ENCODE results near the gene SETBP1. TPM values are rescaled to one million over a fixed set of nuclear protein-coding genes. Genes with fewer than 3 reads are reported as not detected.

The SETBP1 gene
- total RNA-seq, 1 donor from 2014 or later, result 83.3 TPM

GRCh38 chr18:44841221-44841620, 160.5 kb downstream of the SETBP1 start:
- peaks cover 2% of the 10 kb centered on the region for H3K9me3 Mint-ChIP-seq (ENCODE audit: unreplicated experiment)
- H3K27ac Mint-ChIP-seq (ENCODE audit: unreplicated experiment), result no peak overlapping the region
- peaks cover 3% of the 10 kb centered on the region for H3K36me3 Mint-ChIP-seq (ENCODE audit: unreplicated experiment)
- TF ChIP-seq CTCF (IDR thresholded peaks at IDR 0.05; ENCODE audit: partially characterized antibody, unreplicated experiment), result no peak
- H3K27me3 Mint-ChIP-seq (ENCODE audit: unreplicated experiment), result peaks cover 6% of the 10 kb centered on the region
- H3K4me3 Mint-ChIP-seq (ENCODE audit: unreplicated experiment), result no peak overlapping the region
- no peak for DNase-seq
- H3K4me1 Mint-ChIP-seq (ENCODE audit: low read depth, unreplicated experiment), result peaks cover 42% of the 10 kb centered on the region

GRCh38 chr18:44841752-44842587, 161.3 kb downstream of the SETBP1 start:
- no peak overlapping the region for H3K4me3 Mint-ChIP-seq (ENCODE audit: unreplicated experiment)
- no peak overlapping the region for H3K27ac Mint-ChIP-seq (ENCODE audit: unreplicated experiment)
- no peak for TF ChIP-seq CTCF (IDR thresholded peaks at IDR 0.05; ENCODE audit: partially characterized antibody, unreplicated experiment)
- peaks cover 7% of the 10 kb centered on the region for H3K27me3 Mint-ChIP-seq (ENCODE audit: unreplicated experiment)
- peaks cover 5% of the 10 kb centered on the region for H3K9me3 Mint-ChIP-seq (ENCODE audit: unreplicated experiment)
- no peak for DNase-seq
- H3K4me1 Mint-ChIP-seq (ENCODE audit: low read depth, unreplicated experiment), result peaks cover 40% of the 10 kb centered on the region
- peaks cover 3% of the 10 kb centered on the region for H3K36me3 Mint-ChIP-seq (ENCODE audit: unreplicated experiment)

GRCh38 chr18:44842588-44843412, 162.1 kb downstream of the SETBP1 start:
- TF ChIP-seq CTCF (IDR thresholded peaks at IDR 0.05; ENCODE audit: partially characterized antibody, unreplicated experiment), result no peak
- H3K27ac Mint-ChIP-seq (ENCODE audit: unreplicated experiment), result no peak overlapping the region

GRCh38 chr18:44844486-44844885, 163.8 kb downstream of the SETBP1 start:
- peaks cover 3% of the 10 kb centered on the region for H3K36me3 Mint-ChIP-seq (ENCODE audit: unreplicated experiment)
- DNase-seq, result no peak
- peaks cover 7% of the 10 kb centered on the region for H3K27me3 Mint-ChIP-seq (ENCODE audit: unreplicated experiment)
- peaks cover 5% of the 10 kb centered on the region for H3K9me3 Mint-ChIP-seq (ENCODE audit: unreplicated experiment)
- H3K4me3 Mint-ChIP-seq (ENCODE audit: unreplicated experiment), result peak overlapping the region; percentile 1
- no peak overlapping the region for H3K27ac Mint-ChIP-seq (ENCODE audit: unreplicated experiment)
- peaks cover 36% of the 10 kb centered on the region for H3K4me1 Mint-ChIP-seq (ENCODE audit: low read depth, unreplicated experiment)
- TF ChIP-seq CTCF (IDR thresholded peaks at IDR 0.05; ENCODE audit: partially characterized antibody, unreplicated experiment), result no peak

More at GRCh38 chr18:44842588-44843412, 162.1 kb downstream of the SETBP1 start:
- Mint-ChIP-seq H3K4me3 (ENCODE audit: unreplicated experiment) (no peak overlapping the region), H3K27me3 (ENCODE audit: unreplicated experiment) (peaks cover 7% of the 10 kb centered on the region), H3K4me1 (ENCODE audit: low read depth, unreplicated experiment) (peaks cover 36% of the 10 kb centered on the region), H3K36me3 (ENCODE audit: unreplicated experiment) (peaks cover 3% of the 10 kb centered on the region), H3K9me3 (ENCODE audit: unreplicated experiment) (peaks cover 5% of the 10 kb centered on the region)
- no peak for DNase-seq

Measured in glutamatergic neuron (in vitro differentiated cells).